ENCODE data around the gene HOXA5.

The HOXA5 gene

GRCh38 chr7:27150568-27151340, 7.3 kb upstream of the HOXA5 start:
- no peak for TF ChIP-seq CTCF (conservative IDR thresholded peaks at IDR 0.05; ENCODE audit: control insufficient read depth, insufficient read depth, low read depth, low read length)
- H3K4me3 ChIP-seq (ENCODE audit: control insufficient read depth, low read depth, low read length) = peak overlapping the region; percentile 72
- peak; percentile 81 for DNase-seq (ENCODE audit: low read depth)

DNA sequence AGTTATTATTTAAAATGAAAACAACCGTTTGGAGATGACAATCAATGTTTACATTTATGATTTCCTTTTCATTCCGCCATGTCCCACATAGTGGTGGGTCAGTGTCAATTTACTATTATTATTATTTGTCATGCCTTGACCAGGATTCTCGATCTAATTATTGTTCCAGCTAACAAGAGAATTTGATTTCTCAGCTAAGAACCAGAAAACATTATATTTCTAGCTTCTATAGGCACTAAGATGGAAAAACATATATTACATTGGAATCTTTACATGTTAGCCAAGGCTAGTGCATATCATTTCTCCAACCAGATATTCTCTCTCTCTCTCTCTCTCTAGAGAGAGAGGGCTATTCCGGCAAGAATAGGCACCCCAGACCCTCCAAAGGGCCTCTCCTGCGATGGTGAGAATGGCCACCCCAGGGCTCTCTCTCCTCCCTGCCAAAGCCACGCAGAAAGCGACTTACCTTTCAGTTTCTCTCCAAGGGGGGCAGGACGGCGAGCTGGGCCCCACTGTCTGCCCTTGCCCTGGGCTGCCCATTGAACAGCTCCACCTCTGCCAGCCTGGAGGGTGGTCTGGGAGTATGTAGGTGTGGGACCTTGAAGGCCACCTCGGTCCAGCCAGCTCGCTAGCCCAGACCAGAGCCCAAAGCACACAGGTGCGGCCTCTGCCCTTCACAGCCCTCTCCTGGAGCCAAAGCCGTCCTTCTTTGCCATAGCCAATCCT, 6.5 kb upstream of the HOXA5 start:
- no peak for DNase-seq (ENCODE audit: low read depth)
- no peak for TF ChIP-seq CTCF (conservative IDR thresholded peaks at IDR 0.05; ENCODE audit: control insufficient read depth, insufficient read depth, low read depth, low read length)
- peak overlapping the region; percentile 72 for H3K4me3 ChIP-seq (ENCODE audit: control insufficient read depth, low read depth, low read length)

GRCh38 chr7:27148756-27149641, 5.5 kb upstream of the HOXA5 start:
- peak; percentile 80 for DNase-seq (ENCODE audit: low read depth)
- H3K4me3 ChIP-seq (ENCODE audit: control insufficient read depth, low read depth, low read length) = peak overlapping the region; percentile 72
- no peak for TF ChIP-seq CTCF (conservative IDR thresholded peaks at IDR 0.05; ENCODE audit: control insufficient read depth, insufficient read depth, low read depth, low read length)

GRCh38 chr7:27148031-27148755, 4.7 kb upstream of the HOXA5 start:
- DNase-seq (ENCODE audit: low read depth) = peak; percentile 68
- H3K4me3 ChIP-seq (ENCODE audit: control insufficient read depth, low read depth, low read length) = peak overlapping the region; percentile 72
- TF ChIP-seq CTCF (conservative IDR thresholded peaks at IDR 0.05; ENCODE audit: control insufficient read depth, insufficient read depth, low read depth, low read length) = no peak

GRCh38 chr7:27147199-27148030, 3.9 kb upstream of the HOXA5 start, which contains the start of gene HOXA6:
HOXA6 (minus strand) TSS chr7:27147774; CDS start chr7:27147749, 25 bp downstream.
- no peak for TF ChIP-seq CTCF (conservative IDR thresholded peaks at IDR 0.05; ENCODE audit: control insufficient read depth, insufficient read depth, low read depth, low read length)
- peak within 1 kb of the TSS; percentile 72 for H3K4me3 ChIP-seq (ENCODE audit: control insufficient read depth, low read depth, low read length)
- DNase-seq (ENCODE audit: low read depth) = peak; percentile 80

Data from fibroblast of mammary gland (primary cell).